HG02884 (cell line): ENCODE measurements around the gene PHLDA3.
"Not testable (repeated sequence)": the region's sequence is repeated elsewhere in the genome, so short reads cannot be mapped to it uniquely, and the experiment has no call there.

Source experiments
- ATAC-seq: cut with Tn5 transposase; IDR thresholded peaks from one replicate; pipeline ENCODE4 v1.9.1; 2021; ENCODE audit warnings: mild to moderate bottlenecking, moderate library complexity; ENCODE audit not compliant: unreplicated experiment

PHLDA3 gene

DNA sequence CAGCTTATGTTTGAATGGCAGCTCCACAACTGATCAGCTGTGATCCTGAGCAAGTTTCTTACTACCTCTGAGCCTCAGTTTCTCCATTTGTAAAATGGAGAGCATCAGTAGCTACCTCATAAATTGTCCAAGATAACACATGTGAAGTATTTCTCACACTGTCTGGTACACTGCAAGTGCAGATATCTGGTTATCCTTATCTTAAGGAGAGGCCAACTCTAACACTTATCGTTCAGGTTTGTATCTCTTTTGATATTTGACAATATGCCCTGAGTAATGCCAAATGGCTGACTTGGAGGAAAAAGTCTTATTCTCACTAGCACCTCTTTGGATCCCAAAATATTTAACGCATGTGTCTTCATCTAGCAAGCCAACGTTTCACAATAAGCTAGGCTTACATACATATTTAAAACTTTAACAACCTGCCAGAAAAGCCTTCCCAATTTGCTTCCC is 35.2 kb upstream of the PHLDA3 start:
- ATAC-seq = no peak

DNA sequence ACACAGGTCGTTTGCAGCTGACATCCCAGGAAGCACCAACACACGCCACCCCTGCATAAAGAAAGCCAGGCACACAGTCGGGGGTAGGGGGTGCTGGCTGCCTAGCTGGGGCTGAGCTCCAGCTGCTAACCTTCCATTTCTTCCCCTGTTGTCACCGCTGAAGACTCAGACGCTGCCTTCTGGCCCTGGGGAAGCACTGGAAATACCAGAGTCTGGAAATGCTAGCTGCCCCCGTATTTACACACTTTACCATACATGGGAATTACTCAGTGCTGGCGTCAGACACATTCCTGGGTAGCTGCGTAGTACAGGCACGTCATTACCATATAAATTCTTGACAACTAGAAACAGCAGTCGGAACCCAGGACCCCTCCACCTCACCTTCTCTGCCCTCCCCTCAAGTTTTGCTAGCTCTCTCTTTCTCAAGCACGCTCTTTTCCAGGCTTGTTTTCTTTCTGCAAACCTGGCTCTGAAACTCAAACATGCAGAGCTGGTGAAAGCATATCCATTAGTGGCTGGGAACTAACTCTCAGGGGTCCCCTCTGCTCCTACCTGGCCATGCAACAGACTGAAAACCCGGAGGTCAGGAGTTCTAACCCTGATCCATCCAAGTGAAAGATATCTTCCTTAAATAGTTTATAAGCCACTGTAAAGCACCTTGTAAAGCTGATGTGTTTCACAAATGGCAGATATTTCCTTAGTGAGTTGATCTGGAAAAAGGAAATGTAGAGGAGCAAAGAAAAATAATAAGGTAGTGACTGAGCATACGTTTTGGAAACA is 34.6 kb upstream of the PHLDA3 start:
- ATAC-seq = no peak

DNA sequence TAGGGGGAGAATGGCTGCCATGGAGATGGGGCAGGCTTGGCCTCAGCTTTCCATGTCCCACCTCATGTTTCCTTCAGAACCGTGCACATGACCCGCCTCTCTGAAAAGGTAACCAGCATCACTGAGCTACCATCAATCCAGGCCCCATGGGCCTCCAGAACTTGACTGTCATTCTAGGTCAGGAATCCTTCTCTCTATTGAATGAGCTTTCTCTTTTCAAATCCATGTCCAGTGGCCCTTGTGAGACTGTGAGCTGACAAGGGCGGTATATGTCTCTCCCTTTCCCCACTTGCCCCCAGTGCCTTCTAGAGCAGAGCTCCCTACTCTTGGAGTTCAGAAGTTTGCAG is 33.5 kb upstream of the PHLDA3 start:
- ATAC-seq = no peak

DNA sequence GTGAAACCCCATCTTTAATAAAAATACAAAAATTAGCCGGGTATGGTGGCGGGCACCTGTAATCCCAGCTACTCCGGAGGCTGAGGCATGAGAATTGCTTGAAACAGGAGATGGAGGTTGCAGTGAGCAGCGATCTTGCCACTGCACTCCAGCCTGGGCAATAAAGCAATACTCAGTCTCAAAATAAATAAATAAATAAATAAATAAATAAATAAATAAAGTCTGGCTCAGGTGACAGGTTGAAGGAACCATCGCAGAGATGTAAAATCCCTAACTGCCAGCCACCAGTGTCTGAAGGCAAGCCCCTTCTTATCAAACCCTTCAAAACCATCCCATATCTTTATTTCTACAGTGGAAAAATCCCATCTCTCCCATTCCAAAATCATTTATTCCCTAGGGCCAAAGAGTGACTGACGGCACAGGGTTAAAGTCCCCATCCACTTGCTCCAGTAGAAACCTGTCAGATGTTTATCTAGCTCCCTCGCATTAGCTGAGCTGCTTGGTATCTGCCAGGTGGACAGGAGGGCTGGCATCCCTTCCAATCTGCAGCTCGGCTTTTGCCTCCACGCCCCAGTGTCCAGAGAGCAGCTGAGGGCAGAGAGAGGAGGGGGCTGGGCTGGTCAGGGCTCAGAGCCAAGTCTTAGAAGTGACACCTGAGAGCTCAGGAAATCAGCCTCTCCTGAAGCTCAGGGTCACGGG is 33.0 kb upstream of the PHLDA3 start:
- no peak for ATAC-seq

DNA sequence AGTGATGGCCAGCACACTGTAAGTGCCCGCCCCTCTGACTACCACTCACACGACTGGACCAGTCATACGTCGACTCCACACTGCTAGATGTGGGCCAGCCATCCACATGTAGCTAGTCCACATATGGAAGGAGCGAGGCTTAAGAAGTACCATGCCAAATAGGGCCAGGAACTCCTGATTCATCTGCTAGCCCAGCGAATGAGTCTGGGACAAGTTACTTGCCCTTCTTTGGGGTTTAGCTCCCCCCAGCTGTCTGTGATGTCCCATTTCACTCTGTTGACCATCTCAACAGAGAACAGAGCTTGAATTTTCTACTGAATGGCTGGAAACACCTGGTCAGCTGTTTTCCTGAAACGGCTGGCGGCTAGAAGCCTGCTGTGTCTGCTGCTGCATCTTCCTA is 32.2 kb upstream of the PHLDA3 start:
- ATAC-seq = no peak

DNA sequence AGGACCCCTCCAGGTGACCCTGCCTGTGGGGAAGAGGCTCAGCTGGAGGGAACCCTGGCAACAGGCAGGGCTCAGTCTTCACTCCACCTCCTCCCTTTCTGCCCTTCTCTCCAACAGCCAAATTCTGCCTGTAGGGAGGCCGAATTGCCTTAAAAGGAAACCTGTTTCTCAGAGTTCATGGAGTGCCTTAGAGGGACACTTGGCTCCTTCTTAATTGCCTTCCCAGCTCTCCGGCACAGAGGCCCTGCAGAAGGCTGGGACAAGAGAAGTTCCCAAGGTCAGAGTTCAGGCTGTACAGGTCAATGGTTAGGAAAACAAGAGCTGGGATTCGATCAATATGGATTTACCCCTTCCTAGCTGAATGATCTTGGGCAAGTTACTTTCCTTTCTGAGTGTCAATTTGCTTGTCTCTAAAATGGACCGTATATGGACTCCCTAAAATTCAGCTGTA is 31.7 kb upstream of the PHLDA3 start:
- ATAC-seq = no peak

DNA sequence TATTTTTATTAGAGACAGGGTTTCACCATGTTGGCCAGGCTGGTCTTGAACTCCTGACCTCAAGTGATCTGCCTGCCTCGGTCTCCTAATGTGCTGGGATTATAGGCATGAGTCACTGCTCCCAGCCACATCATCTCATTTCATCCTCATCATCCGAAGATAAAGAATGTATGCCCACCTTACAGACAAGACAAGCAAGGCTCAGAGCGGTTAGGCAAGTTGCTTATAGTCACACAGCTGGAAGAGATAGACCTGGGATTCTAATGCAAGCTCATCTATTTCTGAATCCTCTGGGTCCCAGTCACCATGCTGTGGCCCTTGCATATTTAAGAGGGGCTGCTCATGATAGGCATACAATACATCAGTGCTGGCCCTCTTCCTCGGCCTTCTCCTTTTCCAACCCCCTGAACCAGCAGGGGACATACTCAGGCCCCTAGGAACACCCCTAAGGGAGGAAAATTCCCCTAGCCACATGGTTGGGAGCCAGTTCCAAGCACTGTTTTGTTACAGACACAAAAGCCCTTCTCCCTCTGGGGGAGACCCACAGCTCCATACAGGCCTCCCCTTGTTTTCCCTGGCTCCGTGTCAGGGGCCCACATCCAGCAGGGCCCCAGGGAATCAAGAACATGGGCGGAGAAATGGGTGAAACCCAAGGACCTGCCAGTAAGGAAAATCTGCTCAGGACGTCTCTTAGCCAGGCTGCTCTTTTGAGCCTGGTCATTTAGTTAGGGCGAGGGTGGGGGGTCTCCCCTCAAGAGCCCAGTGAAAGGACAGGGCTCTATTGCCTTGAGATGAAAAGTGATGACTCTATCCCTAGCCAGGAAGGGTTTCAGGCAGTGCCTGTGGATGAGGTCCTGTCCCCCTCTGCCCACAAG is 31.0 kb upstream of the PHLDA3 start:
- no peak for ATAC-seq

DNA sequence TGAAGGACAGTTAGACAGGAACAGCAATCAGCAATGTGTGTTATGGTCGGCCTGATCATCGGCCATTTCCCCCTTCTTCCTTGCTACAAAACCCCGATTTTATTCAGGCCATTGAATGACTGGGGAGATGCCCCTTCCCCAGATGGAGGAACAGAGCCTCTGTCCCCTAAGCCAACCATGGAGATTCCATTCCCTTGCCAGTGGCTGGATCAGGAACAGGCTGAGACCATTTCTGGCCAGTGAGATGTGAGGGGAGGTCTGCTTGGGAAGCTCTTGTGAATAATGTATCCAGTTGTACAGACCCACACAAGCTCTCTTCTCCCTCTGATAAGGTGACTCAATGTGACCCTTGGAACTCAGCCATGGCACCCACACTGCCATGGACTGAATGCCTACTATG is 30.2 kb upstream of the PHLDA3 start:
- no peak for ATAC-seq

DNA sequence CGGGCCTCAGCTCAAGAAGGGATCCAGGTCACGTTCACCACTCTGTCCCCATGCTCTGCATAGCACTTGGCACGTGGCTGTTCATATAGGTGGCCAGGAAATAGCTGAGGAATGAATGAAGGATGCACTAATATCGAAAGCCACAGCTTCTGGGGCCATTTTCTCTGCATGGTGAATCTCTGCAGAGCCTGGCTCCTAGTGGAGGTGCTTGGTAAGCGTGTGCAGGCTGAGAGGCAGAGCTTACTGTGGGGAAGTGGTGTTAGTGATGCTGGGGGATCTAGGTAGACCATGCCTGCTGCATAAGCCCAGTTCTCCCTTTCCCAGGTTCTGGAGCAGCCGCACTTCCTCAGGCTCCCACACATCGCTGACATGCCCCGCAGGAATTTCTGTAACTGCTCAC is 29.6 kb upstream of the PHLDA3 start:
- no peak for ATAC-seq

DNA sequence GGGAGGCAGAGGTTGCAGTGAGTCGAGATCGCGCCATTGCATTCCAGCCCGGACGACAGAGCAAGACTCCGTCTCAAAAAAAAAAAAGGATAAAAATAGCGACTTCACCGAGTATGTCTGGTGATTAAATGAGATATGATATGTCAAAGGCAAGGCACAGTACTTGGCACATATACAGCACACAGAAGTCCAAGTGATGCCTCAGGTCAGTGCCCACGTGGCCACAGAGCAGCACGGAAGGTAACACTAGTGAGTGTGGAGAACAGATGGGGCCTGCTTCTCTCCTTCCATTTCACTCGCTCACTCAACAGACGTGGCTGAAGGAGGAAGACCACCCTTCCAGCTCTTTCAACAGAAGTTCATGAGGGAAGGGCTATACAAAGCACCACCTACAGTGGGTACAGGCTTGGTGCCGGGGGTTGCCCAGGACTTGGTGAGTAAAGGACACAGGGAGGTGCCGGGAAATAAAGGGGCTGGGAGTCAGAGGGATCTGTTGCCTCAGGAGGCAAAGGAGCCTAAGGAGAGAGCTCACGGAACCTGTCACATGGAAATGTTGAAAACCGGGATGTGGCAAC is 29.0 kb upstream of the PHLDA3 start:
- ATAC-seq = no peak

DNA sequence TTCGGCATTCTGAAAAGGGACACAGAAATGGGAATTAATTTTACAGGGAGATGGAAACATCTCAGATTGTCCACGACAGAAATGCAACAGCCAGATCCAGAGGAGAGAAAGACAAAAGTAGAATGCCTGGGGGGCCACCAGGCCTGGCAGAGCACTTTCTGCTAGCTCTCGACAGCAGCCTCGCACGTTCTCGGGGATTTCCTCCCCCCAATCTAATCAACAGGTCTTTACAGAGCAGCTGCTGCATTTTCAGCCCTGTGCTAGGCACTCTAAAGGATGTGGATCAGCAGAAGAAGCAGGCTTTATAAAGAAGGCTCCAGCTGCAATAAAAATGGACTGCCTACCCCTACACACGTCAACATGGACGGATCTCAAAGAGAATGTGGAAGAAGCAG is 27.3 kb upstream of the PHLDA3 start:
- ATAC-seq = no peak

DNA sequence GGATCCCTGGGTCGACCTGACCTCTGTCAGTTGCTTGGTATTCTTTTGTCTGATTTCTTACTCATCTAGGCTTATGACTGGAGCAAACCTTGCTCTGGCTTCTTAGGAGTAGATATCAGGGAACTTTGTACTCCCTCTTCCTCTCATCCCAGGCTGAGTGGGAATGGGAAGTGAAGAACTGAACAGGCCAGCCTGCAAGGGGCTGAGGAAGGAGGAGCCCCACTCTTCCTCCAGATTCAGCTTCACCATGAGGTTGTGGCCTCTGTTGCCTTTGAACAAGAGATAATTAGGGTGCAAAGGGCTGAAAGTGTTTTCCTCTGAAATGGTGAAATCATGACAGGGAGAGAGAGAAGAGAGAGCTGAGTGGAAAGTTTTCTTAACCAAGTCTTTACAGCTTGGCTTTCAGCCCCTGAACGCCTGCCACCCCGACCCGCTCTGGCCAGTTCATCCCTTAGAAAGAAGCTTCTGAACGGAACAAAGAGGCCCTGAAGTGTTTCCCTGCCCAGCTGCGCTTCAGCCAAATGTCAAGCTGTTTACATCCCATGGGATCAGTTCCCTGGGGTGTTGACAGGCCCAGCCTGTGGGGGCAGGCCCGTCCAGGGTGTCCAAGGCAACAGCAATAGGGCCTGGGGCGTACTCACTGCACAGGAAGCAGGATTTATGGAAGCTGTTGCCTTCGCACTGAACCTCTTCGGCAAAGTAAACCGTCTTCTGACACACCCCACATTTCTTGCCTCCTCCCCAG is 26.7 kb upstream of the PHLDA3 start:
- ATAC-seq = no peak

DNA sequence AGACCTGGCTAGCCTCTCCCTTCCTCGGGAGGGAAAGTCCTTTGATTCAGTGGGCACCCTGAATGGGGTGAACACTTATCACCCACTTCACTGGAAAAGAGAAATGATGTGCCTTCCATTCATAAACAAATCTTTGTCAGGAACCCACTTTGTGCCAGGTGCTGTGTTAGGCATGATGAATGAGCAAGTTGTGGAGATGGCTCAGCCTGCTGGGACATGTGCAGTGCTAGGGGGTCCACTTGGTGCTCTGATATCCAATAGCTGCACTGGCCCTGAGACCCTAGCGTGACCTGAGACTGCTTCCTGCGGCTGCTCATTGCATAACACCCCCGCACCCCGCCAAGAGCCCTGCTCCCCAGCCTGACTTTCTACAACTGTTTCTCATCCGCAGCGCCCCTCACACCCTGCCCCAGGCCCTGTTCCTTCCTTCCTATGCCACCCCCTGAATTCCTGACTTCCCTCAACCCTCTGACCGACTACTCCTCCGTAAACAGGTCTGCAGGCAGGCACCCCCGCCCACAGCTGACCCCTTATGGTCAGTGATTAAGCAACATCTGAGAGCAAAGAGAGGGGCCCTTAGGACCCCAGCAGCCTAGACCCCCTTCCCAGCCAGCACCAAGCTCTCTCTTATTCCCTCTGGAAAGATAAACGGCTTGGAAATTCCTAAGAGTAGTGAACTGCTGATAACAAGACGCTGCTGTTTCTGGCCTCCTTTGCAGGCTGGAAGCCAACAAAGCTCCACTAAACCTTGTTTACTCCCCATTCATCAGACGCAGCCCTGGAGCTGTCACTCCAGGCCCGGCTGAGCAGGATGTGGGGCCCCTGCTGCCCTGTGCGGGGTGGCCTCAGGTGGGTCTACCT is 25.0 kb upstream of the PHLDA3 start:
- no peak for ATAC-seq

DNA sequence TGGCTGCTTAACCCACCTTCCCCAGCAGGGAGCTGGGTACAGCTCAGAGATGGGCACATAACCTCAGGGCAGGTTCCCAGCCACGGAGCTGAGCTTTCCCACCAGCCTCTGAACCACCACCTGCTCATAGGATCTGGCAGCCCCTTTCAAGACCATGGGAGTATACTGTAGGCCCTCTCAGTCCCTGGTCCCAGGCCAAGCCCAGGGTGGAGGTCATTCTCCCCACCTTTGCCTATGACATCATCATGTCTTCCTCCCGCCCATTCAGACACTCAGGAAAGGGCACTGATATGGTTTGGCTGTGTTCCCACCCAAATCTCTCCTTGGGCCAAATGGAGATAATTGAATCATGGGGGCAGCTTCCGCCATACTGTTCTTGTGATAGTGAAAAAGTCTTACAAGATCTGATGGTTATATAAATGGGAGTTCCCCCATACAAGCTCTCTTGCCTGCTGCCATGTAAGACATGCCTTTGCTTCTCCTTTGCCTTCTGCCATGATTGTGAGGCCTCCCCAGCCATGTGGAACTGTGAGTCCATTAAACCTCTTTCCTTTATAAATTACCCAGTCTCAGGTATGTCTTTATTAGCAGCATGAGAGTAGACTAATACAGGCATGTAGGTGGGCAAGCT is 24.2 kb upstream of the PHLDA3 start:
- not testable (repeated sequence) for ATAC-seq

DNA sequence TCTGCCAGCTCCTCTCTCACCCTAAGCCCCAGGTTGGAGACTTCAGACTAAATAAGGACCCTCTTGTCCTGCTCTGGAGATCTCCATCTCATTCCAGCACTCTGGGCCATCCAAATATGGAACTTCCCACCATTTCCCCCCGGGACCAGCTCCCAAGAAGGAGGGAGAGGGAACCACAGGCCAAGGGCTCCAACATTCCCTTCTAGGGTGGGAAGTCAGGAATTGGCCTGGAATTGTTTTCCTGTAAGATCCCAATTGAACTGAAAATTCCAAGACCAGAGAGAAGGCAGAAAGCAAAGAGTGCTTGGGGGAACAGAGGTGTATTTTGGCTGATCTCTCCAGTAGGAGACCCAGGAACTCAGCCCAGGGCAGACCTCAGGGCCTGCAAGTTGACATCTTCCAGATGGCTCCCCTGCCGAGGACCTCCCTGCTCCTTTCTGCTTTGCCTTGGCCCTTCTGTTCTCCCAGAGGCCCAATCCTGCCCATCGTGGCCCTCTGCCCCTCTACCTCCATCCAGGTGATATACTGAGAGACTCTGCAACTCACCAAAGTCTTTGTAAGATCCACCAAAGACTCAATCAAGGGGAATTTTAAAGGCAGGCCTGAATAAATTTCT is 23.0 kb upstream of the PHLDA3 start:
- no peak for ATAC-seq

DNA sequence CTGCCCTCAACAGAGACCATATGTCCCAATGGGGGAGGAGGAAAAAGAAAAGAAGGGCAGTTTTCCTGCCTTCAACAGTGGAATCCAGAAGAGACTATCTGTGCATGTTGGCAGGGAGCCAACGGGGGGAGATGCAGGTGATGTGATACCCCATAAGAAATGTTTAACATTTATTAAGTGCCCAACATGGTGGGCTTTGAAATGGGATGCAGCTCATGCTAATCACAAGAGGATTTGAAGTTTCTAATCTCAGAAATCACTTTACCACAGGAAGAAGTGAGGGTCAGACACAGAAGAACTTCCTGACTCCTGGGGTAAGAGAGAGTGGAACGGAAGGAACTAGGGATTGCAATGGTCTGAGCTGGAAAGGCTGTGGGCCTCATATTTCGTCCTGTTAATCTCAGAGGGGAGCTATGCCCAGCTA is 21.7 kb upstream of the PHLDA3 start:
- ATAC-seq = no peak

DNA sequence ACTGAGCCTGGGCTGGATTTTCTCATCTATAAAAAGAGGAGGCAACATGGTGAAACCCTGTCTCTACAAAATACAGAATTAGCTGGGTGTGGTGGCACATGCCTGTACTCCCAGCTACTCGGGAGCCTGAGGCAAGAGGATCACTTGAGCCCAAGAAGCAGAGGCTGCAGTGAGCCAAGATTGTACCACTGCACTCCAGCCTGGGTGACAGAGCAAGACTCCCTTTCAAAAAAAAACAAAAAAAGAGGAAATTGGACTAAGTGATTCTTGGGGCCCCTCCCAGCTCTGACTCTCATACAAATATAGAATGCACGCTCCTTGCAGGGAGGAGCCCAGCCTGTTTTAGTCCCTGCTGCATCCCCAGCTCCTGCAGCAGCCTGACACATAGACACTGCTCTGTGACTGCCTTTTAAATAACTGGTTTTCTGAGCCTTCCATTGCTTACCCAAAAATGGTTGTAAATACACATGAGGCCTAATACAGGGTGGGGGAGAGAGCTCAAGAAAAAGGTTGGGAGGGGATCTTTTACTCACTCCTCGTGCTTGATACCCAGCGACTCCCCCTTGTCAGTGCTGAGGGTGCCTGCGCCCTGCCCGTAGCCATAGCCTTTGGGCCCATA is 20.8 kb upstream of the PHLDA3 start:
- ATAC-seq = no peak
